ENCODE results near the gene COL18A1.

DNA sequence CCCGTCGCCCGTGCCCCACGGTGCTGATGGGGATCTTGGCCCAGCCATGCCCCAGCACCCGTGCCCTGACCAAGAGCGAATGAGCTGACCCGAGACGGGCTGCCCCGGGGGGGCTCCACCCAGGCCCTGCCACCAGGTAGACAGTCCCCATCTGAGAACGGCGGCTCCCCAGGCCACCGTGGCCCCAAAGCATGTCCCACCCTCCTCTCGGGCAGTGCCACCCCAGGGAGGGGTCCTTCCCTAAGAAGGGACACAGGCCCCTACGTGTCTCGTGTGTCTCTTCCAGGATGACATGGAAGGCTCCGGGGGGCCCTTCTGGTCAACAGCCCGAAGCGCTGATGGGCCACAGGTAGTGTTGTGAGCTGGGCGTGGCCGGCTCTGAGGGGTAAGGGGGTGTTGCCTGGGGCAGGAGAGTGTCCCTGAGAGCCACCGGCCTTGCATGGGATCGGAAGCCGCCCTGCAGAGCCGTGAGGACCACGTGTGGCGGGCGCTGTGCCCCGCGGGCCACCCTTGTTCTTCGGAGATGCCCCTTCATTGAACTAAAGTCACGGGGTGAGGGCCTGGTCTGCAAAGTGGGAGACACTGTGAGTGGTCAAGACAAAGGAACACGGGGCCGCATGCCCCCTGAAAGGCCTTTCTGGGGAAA lies 82.3 kb downstream of the COL18A1 start:
- TF ChIP-seq, protein P1, sequence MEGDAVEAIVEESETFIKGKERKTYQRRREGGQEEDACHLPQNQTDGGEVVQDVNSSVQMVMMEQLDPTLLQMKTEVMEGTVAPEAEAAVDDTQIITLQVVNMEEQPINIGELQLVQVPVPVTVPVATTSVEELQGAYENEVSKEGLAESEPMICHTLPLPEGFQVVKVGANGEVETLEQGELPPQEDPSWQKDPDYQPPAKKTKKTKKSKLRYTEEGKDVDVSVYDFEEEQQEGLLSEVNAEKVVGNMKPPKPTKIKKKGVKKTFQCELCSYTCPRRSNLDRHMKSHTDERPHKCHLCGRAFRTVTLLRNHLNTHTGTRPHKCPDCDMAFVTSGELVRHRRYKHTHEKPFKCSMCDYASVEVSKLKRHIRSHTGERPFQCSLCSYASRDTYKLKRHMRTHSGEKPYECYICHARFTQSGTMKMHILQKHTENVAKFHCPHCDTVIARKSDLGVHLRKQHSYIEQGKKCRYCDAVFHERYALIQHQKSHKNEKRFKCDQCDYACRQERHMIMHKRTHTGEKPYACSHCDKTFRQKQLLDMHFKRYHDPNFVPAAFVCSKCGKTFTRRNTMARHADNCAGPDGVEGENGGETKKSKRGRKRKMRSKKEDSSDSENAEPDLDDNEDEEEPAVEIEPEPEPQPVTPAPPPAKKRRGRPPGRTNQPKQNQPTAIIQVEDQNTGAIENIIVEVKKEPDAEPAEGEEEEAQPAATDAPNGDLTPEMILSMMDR (IDR thresholded peaks at IDR 0.05) = no peak
- TF ChIP-seq EZH2 (IDR thresholded peaks at IDR 0.05) (no peak), EZH2phosphoT487 (IDR thresholded peaks at IDR 0.05) (no peak)
